ENCODE measurements around the gene RALA. TPM values are rescaled to one million over a fixed set of nuclear protein-coding genes. Genes with fewer than 3 reads are reported as not detected.
"Not testable (repeated sequence)": the region's sequence is repeated elsewhere in the genome, so short reads cannot be mapped to it uniquely, and the experiment has no call there.

The RALA gene
- total RNA-seq, 2 donors from 2014 or later: 21.6 to 22.6 TPM

- intact Hi-C loops (cut with DNase I): loop anchor here in 1 of 2 donors (1.0 kb wide), 1 partner anchor 166 kb away; no protein-coding TSS in a partner anchor
- DNase-seq (peak; percentile 83), ATAC-seq (peak; percentile 84 to 92)
Measured at GRCh38 chr7:39746103-39746819, 122.9 kb downstream of the RALA start.

DNA sequence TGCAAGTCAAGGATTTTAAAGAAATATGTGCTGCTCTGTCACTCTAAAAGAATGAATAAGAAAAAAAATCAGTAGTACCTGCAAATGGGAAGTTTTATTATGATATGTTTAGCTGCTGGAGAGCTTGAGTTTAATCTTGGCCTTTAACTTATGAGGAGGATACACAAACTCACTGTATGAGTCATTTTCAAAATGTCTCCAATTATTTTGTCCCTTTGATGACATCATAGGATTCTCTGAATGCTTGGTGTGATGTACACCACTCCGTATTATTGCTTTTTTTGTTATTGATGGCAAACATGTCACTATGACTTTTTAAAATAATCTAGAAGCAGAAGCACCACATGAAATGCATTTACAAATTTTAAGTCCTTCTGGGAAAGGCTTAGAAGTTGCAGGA, 125.8 kb downstream of the RALA start:
- ATAC-seq: no peak
- DNase-seq: no peak
- intact Hi-C loops (cut with DNase I): no loop called here

DNA sequence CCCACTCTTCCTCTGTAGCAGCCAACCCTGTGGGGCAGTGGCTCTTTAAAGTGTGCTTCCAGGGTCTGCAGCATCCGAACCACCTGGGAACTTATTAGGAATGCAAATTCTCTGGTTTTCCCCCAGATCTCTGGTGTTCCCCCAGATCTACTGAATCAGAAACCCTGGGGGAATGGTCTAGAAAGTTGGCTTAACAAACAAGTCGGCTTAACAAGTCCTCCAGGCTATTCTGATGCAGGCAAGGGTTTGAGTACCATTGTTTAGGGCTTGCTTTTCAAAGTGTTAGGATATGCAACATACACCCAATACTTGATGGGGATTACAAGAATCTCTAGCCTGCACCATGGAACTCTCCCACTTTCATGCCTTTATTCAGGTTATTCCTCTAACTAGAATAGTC, 126.3 kb downstream of the RALA start:
- DNase-seq (no peak), ATAC-seq (no peak)
- intact Hi-C loops (cut with DNase I): no loop called here

GRCh38 chr7:39750253-39751077, 127.1 kb downstream of the RALA start:
- no peak for DNase-seq
- intact Hi-C loops (cut with DNase I): no loop called here
- no peak for ATAC-seq

- intact Hi-C loops (cut with DNase I); DNase-seq; ATAC-seq: not testable (repeated sequence)
Measured at GRCh38 chr7:39753237-39753636, 129.9 kb downstream of the RALA start.

- DNase-seq: no peak
- intact Hi-C loops (cut with DNase I): no loop called here
- no peak for ATAC-seq
Measured at GRCh38 chr7:39753823-39754325, 130.5 kb downstream of the RALA start.

GRCh38 chr7:39754326-39755120, 131.2 kb downstream of the RALA start:
- peak; percentile 24 for DNase-seq
- ATAC-seq: peak; percentile 10 to 25
- intact Hi-C loops (cut with DNase I): no loop called here

DNA sequence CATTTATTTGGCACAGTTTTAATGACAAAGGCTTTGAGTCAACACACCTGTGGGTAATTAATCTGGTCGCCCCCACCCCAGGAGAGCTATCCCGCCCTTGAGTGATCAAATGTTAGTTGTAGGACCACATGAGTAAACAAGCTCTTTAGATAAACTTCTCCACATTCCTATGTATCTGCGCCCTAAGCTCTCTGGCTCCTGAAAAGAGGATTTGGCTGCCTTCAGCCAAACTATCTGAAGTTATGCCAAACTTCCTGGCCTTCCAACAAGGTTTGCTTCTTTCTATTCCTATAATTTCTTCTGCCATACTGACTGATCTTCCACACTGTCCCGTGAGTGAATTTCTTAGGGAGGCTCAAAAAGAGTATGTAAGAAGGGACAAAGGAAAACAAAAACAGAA, 134.2 kb downstream of the RALA start:
- ATAC-seq: peak in 1 of 2 donors; percentile 10
- intact Hi-C loops (cut with DNase I): no loop called here
- DNase-seq: no peak

Other genes starting within 250 kb of the RALA start
- 10 to 100 TPM; 14.6 to 20.4 TPM for gene YAE1, start 57.2 kb upstream of the RALA start, total RNA-seq